GM19463 (cell line): ENCODE data around the gene HMCN2.

ENCODE experiments used
- ATAC-seq: cut with Tn5 transposase; IDR thresholded peaks from one replicate; pipeline ENCODE4 v1.9.1; 2021; ENCODE audit warnings: mild to moderate bottlenecking, moderate library complexity; ENCODE audit not compliant: unreplicated experiment

The HMCN2 gene

GRCh38 chr9:130360672-130361071 lies 95.1 kb downstream of the HMCN2 start:
- no peak for ATAC-seq

DNA sequence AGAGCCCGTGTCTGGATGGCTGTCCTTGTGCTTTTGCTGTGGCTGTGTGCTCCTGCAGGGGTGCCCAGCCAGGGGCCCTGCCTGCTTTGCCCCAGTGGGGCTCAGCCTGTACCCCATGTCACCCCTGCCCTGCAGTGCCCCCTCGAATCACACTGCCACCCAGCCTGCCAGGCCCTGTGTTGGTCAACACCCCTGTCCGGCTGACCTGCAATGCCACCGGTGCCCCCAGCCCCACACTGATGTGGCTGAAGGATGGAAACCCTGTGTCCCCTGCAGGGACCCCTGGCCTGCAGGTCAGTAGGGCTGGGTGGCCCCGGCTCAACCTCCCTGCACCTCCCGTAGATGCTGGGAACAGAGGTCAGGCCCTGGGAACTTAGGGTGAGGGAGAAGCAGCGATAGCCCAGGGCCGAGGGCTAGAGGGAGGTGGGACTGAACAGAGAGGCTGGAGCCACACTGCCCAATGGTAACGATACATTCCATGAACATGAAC lies 96.4 kb downstream of the HMCN2 start:
- ATAC-seq: no peak

GRCh38 chr9:130362691-130363090 lies 97.1 kb downstream of the HMCN2 start:
- no peak for ATAC-seq

DNA sequence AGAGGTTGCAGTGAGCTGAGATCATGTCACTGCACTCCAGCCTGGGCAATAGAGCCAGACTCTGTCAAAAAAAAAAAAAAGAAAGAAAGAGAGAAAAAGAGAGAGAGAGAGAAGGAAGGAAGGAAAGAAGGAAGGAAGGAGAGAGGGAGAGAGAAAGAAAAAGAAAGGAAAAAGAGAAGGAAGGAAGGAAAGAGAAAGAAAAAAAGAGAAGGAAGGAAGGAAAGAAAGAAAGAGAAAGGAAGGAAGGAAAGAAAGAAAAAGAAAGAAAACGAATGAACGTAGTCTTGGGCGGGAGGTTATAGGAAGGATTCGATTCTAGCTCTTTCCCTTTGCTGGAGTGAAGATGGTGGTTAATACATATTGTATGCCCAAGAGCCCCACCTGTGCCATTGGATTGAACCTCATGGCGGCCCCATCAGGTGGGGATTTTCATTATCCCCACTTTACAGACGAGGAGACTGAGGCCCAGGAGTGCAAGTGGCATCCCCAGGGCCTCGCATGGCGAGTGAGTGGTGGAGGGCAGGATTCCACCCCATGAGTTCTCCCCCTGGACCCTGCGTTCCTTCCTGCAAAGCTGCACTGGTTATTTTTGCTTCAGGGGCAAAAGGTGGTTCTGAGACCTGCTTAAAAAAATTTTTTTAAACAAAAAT lies 98.3 kb downstream of the HMCN2 start:
- no peak for ATAC-seq

GRCh38 chr9:130364619-130365322 lies 99.2 kb downstream of the HMCN2 start:
- ATAC-seq: no peak

DNA sequence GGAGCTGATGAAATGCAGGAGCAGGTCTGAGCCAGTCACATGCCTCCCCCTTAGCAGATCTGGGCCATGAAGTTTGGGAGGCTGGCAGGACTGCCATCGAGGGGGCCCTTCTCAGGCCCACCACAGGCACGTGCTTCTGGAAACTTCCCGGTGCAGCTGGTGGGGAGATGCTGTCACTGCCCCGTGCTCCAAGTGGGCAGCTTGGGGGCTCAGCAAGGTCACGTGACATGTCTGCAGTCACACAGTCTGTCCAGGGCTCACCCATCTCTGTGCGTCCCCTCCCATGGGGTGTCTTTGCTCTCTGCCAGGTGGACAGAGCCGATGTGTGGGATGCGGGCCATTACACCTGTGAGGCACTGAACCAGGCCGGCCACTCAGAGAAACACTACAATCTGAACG lies 99.8 kb downstream of the HMCN2 start:
- ATAC-seq: no peak

- ATAC-seq: no peak
Observed at GRCh38 chr9:130366072-130366471, 100.5 kb downstream of the HMCN2 start.

GRCh38 chr9:130366888-130367550 lies 101.5 kb downstream of the HMCN2 start:
- ATAC-seq: no peak

- no peak for ATAC-seq
Observed at GRCh38 chr9:130368631-130369103, 103.1 kb downstream of the HMCN2 start.

DNA sequence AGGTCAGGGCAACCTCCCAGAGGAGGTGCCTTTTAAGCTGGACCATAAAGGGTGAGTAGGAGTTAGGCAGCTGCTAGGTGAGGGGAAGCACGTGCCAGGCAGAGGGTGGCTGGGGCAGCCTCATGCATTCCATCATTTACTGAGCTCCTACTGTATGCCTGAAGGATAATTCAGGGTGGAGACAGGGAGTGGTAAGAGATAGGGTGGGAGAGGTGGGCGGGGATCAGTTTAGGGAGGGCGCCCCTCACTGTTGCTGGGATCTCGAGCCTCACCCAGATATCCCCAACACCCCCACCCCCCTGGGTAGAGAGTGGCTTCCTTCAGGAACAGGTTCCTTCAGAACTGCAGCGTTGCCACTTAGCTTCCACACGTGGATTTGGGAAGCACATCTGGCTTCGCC lies 104.7 kb downstream of the HMCN2 start:
- no peak for ATAC-seq

DNA sequence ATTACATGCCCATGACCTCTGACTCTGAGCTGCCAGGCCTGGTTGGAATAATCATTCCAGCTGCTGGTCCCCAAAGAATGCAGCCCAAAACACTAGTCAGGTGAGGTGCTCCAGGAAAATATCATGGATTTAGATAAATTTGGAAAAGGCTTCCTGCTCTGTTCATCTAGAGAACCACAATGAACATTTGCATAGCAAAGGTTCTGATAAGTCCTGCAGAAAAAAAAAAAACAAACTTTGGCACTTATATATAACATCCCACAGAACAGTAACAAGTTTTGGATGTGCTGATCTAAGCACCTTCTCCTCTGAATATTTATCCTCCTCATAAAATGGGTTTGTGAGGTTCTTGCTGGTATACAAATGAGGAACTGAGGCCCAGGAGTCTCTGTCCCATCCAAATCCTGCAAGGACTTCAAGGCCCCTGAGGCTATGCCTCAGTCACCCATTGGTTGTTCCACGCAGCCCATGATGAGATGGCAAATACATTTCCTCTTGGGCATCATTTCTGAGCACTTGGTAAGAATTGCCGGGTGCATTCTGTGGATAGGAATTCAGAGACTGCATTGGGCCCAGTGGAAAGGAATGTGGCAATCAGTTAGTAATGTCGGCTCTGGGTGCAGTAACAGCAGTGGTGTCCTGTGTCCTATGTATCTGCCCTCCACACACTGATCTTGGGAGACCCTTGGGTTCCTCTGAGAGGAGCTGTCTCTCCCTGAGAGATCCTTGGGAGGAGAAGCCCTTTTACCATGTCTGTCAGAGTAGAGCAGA lies 105.8 kb downstream of the HMCN2 start:
- ATAC-seq: no peak

- no peak for ATAC-seq
Observed at GRCh38 chr9:130372057-130372456, 106.5 kb downstream of the HMCN2 start.

DNA sequence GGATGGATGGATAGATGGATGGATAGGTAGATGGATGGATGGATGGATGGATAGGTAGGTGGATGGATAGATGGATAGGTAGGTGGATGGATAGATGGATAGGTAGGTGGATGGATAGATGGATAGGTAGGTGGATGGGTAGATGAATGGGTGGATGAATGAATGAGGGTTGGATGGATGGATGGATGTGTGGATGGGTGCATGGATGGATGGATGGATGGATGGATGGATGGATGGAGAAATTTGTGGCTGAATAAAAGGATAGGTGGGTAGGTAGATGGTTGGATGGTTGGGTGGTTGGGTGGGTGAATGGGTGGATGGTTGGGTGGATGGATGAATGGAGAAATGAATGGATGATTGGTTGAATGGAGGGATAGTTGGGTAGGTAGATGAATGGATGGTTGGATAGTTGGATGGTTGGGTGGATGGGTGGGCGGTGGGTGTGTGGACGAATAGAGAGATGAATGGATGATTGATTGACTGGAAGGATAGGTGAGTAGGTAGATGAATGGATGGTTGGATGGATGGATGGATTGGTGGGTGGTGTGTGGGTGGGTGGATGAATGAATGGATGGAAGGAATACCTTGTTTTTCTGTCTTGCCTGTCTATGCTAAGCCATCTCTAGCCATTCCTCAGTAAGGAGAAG lies 108.2 kb downstream of the HMCN2 start:
- ATAC-seq: no peak

- no peak for ATAC-seq
Observed at GRCh38 chr9:130377612-130378011, 112.1 kb downstream of the HMCN2 start.

DNA sequence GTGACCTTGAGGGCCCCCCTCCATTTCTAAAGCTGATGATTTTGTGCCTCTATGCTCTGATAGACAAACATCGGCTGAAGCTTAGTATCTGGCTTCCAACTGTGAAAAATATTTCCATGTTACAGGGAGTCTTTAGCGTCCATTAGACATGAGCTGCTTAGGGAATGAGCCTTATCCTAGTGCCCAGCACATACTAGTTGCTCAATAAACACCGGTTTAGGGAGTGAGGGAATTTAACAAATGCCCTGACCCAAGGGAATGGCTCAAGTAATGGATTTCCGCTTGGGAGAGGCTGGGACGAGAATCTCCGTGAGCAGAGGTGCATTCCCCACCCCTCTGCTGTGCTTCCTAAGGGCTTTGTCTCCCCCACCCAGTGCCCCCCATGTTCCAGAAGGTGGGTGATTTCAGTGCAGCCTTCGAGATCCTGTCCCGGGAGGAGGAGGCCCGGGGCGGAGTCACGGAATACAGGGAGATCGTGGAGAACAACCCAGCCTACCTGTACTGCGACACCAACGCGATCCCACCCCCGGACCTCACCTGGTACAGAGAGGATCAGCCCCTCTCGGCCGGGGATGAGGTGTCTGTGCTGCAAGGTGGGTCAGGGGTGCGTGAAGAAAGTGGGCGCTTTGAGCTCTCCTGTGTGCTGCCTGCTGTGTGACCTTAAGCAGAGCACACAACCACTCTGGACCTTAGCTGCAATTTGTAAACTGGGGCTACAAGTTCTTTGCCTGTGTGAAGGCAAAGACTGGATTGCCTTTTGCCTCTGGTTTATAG lies 113.5 kb downstream of the HMCN2 start:
- ATAC-seq: no peak

DNA sequence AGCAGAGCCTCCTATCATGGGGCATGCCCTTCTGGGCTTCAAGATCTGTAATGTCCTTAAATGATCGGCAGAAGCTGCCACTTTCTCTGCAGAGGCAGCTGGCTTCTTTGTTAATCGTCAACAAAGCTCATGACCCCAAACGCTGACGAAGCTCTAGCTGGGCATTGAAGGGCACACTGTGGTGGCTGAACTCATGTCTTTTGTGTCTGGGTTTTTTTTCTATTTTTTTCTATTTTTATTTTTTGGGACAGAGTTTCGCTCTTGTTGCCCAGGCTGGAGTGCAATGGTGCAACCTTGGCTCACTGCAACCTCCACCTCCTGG lies 114.0 kb downstream of the HMCN2 start:
- ATAC-seq: no peak

DNA sequence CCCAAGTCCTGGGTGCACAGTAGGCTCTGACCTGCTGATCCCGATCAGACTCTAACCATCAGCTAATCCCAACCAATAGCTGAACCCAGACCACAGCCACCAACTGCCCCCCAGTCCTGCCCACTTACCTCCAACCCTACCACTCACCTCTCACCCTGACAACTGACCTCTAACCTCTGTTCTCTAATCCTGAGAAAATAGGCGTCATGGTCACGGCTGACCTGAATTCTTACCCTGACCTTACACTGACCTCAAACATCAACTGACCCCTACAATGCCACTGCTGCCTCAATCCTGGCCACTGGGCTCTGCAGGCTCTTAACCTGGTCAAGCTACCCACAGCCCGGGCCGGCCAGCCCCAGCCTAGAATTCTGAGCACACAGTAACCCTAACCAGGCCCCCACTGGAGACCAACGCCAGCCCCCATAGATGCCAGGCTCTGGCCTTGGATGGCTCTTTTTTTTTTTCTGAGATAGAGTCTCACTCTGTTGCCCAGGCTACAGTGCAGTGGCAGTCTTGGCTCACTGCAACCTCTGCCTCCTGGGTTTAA lies 115.4 kb downstream of the HMCN2 start:
- ATAC-seq: no peak

DNA sequence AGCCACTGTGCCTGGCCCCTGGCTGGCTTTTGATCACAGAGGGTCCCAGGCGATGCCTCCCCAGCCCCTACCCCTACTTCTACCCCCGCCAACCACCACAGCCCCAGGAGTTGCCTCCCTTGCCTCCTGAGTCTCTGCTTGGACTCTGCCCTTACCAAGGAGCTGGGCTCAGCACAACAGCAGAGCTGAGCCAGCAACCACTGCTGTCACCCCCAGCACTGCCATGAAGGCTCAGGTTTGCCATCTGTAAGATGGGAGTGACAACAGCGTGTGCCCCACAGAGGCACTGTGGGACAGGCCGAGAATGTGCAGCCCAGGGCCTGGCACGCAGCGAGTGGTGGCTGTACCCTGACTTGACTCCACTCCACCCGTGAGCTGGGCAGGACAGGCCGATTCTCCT lies 116.1 kb downstream of the HMCN2 start:
- no peak for ATAC-seq

DNA sequence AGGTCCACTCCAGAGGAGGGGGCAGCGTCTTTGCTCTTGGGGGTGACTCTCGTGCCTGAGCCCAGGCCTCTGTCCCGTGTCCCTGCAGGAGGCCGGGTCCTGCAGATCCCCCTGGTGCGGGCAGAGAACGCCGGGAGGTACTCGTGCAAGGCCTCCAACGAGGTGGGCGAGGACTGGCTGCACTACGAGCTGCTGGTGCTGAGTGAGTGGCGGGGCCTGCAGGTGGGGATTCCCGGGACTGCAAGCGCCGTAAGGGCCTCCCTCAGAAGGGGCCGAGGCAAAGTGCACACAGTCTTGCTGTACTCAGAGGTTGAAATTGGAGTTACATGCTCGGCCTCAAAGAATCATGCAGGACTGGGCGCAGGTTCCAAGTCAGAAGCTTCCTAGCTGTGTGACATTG lies 116.5 kb downstream of the HMCN2 start:
- no peak for ATAC-seq
